C1 segment of cervical spinal cord (tissue), 14 donors: ENCODE data around the gene ERFL.

ENCODE experiments used
- DNase-seq, 14 donors: peaks; one replicate each; lab custom pipeline; 2025; lab: John Stamatoyannopoulos, UW

The ERFL gene

DNA sequence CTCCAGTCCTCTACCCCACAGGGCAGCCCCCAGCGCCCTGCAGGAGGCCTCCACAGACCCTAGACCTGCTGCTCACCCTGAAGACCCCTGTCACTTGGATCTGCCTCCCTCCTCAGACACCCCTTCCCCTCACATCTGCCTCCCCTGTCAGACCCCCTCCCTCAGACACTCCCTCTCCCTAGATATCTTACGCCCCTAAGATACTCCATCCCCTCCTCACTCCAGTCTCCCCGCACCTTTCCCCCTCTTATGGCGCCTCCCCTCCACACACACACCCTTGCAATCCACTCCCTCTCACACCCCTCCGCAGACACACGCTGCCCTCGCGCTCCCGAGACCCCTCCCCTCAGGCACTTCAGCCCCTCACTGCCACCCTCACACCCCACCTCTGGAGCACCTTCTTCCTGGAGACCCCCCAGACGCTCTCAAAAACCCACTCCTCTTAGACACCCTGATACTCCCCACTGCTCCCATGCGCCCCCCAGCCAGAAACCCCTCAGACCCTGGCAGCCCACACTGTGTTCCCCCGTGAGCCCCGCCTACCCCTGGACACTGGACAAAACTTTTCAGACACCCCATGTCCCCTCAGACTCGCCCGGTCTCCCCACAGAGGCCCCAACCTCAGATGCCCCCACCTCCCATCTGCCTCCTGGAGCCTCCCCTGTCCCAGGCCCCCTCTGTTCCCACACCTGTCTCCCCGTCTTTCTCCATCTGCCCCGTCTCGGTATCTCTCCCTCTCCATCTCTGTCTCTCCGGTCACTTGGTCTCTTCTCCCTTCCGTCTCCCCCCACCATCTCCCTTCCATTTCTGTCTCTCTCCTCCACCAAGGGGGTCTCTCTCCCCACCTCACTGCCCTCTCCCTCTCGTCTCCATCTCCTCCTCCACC lies 14.5 kb downstream of the ERFL start:
- no peak for DNase-seq

DNA sequence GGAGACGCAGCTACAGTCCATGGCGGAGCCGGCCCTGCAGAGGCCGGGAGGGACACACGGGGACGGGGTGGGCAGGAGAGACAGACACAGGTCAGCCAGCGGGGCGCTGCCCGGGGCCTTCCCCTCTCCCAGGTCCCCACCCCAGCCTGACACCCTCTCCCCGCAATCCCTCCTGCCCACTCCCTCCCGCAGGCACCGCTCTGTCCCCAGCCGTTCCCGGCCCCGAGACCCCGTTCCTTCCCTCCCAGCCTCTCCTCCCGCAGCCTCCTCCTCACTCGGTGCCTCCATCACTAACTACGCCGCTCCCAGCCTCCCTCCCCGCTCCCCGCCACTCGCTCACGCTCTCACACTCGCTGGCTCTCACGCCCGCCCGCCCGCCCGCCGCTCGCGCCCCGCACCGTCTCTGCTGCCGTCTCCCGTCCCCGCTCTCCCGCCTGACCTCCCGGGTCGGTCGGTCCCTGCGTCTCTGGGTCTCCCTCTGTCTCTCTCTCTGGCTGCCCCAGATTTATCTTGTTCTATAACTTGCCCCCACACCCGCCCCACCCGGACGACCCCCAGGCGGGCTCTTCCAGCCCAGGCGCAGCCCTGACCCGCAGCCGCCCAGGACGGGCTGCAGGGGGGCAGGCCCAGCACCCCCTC lies 15.2 kb downstream of the ERFL start:
- DNase-seq = no peak

DNA sequence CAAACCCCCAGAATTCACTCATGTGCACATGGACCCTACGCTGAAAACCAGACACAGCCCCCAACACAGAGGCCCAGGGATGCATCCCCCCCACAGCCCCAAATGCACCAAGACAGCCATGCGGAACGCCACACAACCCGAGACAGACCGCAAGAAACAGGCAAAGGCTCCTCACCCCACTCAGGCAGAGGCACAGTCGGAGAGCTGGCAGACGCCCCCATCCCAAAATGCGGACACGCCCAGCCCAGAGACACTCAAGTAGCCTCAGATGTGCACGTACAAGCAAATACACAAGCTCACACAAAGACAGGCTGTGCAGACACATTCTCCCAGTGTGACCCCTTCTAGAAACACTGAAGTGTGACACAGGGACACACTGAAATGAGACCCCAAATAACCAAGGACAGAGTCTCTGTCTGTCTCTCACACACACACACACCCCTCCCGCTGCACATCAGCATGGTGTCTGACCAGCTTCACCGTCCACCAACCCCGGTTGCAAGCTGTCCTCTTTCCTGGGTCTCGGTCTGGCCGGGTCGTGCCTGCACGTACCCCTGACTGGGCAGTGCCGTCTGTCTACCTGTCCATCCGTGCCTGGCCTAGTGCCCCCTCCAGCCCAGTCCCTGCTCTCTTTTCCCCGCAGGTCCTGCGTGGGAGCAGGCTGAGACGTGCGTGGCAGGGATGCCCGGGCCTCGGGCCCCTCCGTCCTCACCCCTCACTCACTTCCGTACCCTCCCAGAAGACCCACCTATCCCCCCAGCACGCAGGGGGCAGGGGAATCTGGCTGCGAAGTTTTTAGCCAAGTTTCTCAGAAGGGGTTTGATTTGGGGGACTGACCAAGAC lies 16.1 kb downstream of the ERFL start:
- DNase-seq = no peak

DNA sequence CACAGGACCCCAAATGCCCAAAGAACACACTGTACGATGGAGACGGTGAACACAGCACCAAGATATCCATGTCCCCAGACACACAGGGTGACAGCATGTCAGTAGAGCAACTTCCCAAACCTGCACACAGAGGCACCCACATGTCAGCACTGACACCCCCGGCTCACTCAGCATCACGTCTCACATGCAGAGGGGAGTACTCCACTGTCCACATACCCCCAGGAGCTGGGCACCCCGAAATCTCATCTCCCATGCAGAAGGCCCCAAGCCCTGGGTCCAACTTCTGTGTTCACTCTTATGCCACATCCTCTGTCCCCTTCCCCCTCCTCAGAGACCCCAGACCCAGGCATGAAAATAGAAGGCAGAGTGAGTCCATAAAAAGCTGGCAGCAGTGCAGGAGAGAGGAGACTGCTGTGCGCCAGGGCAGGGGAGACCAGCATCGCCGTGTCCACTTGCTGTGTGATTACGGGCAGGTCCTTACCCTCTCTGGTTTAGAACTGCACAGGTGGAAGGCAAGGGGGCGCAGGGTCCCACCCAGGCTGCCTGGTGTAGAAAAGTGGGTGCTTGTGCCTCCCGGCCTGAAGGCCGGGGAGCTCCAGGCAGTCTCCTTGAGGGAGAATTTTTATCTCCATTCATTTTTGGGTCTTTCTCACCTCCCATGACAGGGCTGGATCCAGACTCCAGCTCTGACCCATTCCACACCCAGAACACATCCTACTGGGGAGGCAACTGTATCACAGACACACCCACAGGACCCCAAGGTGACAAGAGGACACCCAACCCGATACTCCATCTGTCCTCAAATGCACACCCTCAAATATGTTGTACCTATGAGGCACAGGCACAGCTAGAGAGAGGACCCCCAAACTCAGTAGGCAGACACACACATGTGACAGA lies 17.0 kb downstream of the ERFL start:
- no peak for DNase-seq

DNA sequence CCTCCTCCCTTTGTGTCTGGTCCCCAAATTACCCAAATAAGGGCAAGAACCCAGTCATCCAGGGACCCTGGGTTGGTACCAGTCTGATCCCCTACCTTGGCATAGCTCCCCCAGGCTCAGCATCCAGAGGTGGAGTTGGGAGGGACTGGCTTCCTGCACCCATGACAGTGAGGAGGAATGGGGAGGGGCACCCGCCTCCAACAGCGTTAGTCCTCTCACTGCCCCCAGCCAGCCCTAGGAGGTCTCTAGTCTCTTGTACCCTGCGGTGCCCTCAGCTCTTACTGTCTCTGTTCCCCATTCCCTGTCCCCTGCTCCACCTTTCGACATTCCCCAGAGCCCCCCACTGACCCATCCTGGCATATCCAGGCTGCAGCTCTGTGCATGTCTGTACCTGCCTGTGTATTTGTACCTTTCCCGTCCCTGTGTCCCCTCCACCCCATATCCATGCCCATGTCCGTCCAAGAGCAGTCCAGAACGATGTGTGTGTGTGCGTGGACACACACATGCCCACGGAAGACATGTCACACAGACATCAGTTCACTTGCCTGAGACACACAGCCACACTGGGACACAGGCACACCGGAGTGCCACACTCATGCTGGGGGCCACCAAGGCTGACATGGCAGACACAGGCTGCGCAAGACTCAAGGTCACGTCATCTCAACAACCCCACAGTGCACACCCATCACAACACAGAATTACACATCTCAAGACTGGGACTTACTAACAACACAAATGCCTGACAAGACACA lies 17.8 kb downstream of the ERFL start:
- DNase-seq = no peak

DNA sequence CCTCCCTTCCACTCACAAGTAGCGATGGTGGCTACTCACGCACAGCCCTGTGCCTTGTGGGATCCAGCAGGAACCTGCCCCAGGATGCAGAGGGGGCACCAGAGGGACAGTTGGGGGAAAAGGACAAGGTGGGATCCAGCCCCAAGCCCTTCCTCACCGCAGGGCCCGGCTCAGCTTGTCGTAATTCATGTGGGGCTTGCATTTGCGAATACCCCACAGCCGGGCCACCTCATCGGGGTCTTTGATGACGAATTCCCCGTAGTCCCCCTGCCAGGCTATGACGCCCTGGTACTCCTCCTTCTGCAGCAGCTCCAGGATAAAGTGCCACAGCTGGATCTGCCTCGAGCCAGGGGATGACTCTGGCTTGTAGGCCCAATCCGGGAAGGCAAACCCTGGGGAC lies 18.5 kb downstream of the ERFL start:
- no peak for DNase-seq

DNA sequence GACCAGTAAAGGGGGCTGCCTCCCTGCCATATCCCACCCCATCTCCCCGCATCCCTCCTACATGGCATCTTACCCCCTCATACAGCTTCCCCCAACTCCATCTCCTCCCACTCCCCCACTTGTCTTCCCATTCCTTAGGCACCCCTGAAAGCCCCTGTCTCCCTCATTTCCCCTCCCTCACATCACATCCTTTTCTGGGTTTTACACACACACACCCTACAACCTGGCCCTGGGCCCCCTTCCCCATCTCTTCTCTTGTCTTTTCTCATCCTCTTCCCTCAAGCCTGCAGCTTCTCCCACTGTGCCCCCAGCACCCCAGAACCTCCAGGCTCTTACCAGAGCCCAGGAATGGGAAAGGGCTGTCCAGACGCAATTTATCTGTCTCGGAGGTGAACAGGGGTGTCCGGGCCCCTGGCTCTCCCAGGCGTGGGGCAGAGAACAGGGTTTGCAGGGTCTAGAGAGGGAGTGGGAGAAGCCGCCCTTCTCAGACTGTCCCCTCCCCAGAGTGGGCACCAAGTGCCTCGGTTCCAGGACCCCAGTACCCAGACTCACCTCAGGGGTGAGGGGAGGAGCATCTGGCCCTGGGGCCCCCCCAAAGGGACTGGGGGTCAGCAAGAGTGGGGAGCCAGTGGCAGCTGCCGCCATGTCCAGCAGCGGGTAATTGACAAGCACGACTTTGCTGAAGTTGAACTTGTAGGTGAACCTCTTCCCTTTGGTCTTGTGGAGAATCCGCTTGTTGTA lies 19.4 kb downstream of the ERFL start:
- no peak for DNase-seq

DNA sequence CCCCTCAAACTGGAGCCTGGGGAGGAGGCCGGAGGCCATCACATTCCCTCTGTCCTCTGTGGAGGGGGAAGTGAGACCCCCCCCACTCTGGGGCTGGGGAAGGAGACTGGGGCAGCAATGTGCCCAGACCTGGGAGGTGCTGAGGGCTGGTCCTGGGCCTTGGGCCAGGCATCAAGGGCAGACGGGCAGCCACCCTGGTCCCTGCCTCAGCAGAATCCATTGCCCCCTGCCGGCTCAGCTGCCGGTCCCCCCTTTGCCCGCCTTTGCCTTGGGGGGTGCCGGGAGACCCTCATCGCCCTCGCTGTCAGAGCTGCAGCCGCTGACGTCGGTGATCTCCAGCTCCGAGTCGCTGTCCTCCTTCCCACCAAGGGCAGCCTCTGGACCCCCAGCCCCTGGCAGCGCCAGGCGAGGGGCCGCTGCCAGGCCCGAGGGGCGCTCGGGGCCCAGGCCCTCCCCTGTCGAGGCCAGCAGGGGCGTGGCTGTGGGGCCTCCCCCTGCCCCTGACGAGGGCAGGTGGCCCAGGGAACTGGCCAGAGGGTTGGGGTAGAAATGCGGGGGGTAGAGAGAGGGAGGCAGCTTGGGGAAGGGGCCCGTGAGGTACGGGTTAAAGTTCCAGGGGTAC lies 20.1 kb downstream of the ERFL start:
- DNase-seq = no peak

DNA sequence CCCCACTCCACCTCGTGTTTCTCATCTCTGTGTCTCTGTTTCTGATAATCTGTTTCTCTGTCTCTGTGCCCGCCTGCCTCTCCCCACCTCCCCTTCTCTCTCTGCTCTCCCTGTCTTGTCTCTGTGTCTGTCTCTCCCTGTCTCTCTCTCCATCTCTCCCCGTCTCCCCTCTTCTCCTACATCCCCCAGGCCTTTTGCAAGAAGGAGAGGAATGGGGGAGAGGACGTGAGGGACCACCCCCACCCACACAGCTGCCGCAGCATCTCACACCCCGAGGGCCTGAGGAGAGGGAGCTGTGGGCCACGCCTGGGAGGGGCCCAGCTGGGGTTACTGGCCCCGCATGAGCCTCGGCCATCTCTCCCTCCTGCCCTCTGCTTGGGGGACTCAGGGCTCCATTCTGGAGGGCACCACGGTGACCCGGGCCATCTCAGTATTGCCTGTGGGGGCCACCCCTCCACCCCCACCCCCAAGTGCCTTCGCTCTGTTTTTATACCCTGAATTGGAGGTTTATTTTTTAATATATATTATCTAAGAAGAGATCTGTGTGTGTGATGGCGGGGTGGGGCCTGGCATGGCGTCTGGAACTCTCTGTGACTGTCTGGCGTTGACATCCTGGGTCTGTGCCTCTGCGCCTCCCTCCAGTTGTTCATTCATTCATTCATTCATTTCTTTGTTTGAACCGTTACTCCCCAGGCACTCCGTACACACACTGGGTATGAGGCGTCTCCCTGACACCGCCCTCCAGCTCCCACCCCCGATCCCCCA lies 21.2 kb downstream of the ERFL start:
- DNase-seq = no peak

DNA sequence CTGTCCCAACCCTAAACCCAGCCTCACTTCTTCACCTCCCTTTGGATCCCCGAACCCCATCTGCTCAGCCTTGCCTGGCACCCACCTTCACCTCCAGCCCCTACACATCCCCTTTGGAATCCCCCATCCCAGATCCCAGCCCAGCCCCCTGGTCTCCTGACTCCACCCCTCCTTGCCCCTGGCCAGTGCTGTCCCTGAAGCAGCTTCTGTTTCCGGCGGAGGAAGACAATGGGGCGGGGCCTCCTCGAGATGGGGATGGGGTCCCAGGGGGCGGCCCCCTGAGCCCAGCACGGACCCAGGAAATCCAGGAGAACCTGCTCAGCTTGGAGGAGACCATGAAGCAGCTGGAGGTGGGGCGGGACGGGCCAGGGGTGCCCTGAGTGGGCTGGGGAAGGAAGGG lies 22.0 kb downstream of the ERFL start:
- no peak for DNase-seq

DNA sequence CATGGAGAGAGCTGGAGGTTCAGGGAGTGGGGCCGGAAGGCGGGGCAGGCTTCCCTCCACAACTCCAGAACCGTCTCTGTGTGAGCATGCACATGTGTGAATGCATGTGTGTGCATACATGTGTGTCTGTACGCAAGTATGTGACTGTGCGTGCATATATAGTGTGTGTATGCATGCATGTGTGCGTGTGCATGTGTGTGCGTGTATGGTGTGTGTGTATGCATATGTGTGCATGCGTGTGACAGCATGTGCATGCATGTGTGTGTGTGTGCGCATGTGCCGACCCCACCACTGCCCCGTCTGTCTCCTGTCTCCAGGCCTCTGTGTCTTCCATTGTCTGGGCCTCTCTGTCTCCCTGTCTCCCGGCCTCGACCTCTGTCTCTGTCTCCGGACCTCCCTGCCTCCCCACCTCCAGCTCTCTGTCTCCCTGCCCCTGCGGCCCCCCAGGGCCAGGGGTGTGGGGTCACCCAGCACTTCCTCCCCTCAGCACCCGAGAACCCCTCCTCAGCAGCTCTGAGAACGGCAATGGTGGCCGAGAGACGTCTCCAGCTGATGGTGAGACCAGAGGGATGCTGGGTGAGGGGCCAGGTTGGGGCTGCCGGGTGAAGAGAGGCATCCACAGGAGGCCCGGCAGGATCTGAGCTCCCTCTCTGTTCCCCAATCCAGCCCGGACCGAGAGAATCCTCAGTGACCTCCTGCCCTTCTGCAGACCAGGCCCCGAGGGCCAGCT lies 22.8 kb downstream of the ERFL start:
- DNase-seq = no peak

DNA sequence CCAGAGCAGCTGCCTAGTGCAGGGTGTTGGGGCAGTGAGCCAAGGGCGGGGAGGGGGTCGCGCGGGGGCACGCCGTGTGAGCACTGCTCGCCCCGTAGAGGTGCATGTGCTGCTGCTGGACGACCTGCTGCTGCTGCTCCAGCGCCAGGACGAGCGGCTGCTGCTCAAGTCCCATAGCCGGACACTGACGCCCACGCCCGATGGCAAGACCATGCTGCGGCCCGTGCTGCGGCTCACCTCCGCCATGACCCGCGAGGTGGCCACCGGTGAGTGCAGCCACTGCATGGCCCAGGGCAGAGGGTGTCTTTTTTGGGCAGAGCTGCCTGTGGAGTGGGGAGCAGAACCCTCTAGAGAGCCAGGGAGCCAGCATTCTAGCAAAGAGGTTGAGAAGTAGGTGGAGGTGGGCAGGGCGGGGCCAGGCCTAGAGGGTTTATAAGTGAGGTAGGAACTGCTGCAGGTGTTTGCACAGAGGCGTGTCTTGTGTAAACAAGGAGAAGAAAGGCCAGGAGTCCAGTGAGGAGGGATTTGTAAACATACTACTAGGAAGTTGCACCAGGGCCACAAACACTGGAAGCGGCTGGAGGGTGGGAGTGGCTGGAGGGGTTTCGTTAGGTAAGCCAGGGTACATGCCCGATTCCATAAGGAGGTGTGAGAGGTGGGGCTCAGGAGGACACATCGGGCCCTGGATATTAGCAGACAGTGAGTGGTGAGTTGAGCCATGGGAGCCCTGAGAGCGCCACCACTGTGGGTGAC lies 24.0 kb downstream of the ERFL start:
- DNase-seq = no peak

DNA sequence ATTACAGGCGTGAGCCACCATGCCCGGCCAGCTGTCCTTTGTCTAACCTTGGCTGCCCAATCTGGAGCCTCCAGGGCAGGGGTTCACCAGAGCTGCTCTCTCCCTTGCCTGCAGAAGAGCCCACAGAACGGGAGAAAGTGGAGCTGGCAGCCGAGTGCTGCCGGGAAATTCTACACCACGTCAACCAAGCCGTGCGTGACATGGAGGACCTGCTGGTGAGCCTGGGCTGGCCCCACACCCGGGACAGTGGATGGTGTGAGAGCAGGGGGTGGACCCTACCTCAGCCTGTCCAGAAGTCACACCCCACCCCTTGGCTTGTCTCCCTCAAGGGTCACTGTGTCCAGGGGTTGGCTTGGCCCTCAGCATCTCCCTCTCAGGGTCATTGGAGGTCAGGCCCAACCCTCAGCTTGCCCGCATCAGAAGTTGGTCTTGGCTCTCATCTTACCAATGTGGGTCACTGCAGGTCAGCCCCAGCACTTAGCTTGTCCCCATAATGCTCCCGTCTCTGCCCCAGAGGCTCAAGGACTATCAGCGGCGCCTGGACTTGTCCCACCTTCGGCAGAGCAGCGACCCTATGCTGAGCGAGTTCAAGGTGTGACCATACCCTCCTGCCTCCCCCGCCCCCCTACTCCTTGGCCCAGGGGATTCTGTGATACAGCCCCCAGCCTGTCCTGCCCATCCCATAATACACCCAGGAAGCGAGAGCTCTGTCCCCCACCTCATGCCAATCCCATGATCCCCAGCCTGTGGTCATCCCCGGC lies 24.9 kb downstream of the ERFL start:
- DNase-seq = no peak

DNA sequence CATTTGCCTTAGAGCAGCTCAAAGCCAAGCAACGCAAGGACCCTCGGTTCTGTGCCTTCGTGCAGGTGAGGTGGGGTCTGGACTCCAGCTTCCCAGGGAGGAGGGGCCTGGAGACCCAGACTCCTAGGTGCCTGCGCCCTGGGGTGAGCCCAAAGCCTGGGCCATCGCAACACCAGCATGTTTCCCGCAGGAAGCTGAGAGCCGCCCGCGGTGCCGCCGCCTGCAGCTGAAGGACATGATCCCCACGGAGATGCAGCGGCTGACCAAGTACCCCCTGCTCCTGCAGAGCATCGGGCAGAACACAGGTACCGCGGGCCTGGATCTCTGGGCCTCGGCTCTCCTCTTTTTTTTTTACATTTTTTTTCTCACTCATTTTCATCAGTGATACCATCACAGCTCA lies 25.7 kb downstream of the ERFL start:
- DNase-seq = no peak

DNA sequence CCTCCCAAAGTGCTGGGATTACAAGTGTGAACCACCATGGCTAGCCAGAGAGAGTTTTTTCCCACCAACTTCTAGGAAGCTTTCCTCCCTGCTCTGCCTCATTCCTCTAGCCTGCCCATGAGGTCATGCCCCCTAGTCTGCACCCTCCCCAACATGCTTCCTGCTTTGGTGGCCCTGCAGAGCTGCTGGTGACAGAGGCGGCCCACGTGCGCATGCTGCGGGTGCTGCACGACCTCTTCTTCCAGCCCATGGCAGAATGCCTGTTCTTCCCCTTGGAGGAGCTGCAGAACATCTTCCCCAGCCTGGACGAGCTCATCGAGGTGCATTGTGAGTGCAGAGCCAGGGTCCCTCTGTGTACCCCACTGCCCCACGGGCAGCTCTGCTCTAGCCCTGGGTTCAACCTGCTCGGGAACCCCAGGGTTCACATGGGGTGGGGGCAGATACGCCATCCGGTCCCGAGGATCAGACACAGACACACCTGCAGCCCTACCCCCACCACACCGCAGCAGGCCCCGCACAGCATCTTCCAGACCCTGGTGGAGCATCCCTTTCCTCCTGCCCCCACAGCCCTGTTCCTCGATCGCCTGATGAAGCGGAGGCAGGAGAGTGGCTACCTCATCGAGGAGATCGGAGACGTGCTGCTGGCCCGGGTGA lies 26.4 kb downstream of the ERFL start:
- no peak for DNase-seq

DNA sequence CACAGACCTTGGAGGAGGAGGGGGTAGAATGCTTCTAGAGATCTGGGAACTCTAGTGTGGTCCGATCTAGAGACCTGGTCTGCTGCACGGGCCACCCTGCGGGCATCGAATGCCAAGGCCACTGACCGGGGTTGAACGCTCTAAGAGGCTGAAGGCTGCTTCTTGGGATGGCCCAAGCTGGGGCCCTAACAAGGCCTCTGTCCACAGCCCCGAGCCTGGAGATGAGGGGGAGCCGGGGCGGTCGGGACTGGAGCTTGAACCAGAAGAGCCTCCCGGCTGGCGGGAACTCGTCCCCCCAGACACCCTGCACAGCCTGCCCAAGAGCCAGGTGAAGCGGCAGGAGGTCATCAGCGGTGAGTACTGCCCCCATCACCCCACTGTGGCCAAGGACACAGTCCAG lies 30.0 kb downstream of the ERFL start:
- DNase-seq = no peak
